ENCODE measurements around the gene ALDH5A1.
A peak's percentile ranks its signal among the peaks of the same experiment; 100 is the strongest.

The ALDH5A1 gene

DNA sequence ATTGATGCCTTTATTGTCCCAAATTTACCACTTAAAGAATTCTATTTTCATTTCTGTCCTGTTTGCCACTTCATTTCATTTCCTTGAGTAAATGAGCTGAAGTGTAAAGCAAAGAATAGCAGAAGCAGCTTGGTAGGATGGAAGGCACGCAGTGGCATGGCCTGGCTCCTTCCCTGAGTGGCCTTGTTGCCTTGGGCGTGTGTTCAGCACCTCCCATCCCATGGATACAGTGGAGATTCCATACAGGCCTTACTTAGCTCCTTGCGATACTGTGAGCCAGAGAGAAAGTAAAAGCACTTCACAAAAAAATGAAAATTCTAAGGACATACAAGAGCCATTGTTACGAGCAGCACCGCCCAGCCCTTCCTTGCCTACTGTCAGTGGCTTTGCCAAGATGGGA, 39.6 kb downstream of the ALDH5A1 start:
- DNase-seq, result no peak

DNA sequence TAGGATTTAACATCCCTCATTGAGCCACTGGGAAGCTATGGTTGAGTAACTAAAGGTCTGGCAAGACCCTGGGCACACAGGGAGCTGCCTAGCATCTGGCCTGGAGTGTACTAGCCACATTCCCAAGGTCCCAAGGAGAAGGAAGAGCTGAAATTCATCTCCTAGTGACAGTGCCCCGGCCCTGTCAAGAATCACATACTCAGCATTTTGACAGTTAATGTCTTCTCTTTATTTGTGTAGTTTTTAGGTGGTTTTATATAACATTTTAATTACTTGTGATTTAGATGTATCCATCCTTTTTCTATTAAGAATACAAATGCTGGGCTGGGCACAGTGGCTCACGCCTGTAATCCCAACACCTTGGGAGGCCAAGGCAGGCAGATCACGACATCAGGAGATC, 40.4 kb downstream of the ALDH5A1 start:
- DNase-seq, result no peak

DNA sequence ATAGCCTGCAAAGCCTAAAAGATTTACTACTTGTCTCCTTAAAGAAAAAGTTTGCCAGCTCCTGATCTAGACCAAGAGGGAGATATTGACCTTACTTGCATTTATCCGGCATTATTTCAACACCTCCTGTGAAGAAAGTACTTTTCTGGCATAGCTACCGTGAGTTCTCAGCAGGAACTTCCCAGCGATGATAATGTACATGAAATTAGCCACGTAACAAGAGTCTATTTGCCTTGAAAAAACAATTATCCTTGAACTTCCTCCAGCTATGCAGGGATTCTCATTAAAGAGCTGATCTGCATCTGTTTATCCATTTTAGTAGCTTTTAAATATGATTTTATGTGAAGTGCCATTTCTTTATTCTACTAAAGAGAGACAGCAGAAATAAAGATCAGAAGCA, 41.7 kb downstream of the ALDH5A1 start:
- DNase-seq, result peak; percentile 38

DNA sequence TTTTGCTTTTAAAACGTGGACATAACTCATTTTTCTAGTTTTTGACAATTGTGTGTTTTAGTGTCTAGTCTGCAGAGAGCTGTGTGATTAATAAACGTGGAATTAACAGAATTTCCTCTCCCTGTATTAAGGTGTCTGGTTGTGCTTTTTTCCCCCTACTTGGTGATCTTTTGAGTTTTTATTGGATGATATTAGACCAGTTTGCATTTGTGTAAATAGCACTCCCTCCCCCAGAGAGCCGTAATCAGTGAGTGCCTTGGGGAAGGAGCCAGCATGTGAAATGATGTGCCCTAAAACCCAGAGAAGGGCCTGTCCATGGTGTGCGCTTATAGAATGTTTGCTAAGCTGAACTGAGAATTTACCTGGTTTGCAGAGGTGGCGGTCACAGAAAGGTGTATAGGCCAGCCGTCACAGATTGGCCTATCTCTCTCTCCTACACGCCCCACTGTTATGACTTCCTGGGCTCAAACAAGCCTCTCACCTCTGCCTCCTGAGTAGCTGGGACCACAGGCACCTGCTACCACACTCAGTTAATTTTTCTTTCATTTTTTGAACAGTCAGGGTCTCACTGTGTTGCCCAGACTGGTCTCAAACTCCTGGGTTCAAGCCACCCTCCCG, 42.4 kb downstream of the ALDH5A1 start:
- DNase-seq, result no peak

DNA sequence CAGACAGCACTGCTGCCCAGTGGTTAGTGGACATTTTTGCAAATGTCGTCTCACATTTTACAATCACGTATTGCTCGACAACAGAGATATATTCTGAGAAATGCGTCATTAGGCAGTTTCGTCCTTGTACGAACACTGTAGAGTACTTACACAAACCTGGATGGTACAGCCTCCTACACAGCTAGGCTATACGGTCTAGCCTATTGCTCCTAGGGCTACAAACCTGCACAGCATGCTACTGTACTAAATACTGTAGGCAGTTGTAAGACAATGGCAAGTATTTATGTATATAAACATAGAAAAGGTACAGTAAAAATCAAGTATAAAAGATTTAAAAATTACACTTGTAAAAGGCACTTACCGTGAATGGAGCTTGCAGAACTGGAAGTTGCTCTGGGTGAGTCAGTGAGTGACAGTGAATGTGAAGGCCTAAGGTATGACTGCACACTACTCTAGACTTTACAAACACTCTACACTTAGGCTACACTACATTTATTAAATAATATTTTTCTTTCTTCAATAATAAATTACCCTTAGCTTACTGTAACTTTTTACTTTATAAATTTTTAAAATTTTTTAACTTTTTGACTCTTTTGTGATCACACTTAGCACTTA, 43.1 kb downstream of the ALDH5A1 start:
- no peak for DNase-seq

DNA sequence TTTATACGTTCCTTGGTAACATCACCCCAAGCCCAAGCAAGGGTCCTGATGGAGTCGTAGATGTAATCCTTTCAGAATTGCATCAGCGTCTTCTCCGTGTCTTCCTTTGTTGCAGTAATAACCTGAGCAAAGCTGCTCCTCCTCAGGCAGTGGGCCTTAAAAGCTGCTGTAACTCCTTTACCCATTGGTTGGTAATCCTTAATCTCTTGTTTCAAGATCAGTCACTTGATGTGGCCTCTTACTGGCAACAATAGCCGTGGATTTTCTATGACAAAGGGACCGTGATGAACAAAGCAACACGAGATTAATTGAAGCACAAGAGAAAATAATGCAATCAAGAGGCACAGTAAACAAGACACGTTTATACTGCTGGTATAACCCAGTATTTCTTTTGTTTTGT, 44.6 kb downstream of the ALDH5A1 start:
- DNase-seq, result peak; percentile 11

DNA sequence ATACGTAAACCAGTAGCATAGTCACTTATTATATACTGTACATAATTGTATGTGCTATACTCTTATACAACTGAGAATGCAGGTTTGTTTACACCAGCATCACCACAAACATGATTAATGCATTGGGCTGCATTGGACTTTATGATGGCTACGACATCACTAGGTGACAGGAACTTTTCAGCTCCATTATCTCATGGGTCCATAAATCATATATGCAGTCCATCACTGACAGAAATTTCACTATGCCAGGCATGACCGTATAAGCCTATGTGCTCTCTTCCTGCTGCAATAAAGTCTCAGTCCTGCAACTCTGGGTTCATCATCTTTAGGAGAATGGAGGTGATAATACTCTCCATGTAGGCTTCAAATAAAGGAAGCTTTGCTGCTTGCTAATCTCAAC, 45.4 kb downstream of the ALDH5A1 start:
- no peak for DNase-seq

DNA sequence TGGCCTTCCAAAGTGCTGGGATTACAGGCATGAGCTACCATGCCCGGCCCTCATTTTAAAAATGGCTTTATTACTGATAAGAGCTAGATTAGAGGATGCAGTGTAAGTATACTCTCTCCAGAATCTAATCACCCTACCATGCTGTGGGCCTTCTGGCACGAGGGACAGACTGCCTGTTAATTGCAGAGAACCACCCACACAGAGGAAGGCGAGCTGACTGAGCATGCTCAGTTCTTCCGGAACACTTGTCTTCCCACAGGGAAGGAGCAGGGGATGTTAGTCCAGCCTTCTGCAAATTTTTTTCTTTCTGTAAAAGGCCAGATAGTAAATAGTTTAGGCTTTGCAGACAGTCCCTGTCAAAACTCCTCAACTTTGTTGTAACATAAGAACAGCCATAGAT, 48.9 kb downstream of the ALDH5A1 start:
- no peak for DNase-seq

DNA sequence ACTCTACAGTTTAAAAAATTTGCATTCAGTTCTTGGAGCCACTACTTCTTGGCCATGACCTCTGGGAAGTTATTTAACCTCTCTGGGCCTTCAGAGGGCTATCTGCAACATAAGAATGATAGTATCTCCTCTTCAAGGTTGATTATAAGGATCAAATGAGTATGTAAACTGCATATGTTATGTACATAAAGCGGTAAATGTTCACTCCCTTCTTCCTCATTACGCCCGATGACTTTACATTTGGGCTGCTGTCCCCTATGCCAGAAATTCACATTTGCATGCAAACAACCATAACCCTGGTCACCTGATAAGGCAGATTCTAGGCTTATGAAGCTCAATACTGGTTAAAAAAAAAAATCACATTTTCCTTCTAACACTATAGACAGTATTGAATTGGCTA, 50.4 kb downstream of the ALDH5A1 start:
- no peak for DNase-seq

DNA sequence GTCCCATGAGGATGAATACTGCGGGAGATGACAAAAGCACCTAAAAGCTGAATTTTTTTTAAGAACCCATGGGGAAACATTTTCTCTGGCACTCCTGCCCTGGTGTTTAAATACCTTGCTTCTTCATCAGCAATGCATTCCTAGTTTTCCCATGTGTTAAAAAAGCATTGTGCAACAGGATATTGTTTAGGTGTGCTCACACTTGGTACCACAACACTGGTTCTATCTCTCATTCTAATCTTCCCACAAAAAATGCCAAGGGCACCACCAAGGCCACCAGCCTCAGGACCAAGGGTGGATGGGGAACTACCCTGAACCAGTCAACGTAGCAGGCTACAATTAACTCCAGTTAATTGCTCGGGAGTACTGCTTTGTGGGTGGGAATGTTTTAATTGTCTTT, 50.9 kb downstream of the ALDH5A1 start:
- no peak for DNase-seq

DNA sequence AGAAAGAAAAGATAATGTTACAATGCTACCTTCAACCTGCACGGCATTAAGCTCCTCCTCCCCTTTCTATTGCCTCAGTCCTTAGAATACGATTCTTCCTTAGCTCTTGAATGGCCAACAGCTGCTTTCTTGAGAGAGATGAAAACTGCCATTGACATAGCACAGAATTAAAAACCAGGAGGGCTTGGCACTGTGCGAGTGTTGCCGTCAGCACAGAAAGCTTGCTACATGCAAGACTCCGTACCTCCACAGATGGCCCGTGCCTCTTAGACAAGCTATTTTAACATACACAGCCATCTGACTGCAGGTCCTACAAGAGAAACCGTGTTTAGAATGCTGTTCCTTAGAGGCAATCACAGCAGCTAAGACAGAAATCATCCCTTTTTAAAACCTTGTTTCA, 51.7 kb downstream of the ALDH5A1 start:
- DNase-seq, result no peak

DNA sequence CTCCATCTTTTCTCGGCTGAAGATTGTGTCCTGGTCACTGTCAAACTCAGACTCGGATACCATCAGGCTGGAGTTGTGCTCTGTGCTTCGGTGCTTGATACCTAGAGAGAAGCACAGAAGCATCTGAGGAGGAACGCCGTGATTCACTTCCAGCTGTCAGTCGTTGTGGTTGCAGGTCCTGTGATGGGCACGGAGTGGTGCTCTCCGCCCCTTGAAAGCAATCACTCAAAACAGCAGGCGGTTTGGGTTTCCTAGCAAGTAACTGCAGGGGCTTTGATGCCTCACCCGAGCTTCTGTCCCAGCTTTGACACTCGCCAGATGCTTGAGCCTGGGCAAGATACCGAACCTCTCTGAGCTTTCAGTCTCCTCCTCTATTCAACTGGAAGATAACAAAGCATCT, 52.5 kb downstream of the ALDH5A1 start:
- DNase-seq, result no peak

DNA sequence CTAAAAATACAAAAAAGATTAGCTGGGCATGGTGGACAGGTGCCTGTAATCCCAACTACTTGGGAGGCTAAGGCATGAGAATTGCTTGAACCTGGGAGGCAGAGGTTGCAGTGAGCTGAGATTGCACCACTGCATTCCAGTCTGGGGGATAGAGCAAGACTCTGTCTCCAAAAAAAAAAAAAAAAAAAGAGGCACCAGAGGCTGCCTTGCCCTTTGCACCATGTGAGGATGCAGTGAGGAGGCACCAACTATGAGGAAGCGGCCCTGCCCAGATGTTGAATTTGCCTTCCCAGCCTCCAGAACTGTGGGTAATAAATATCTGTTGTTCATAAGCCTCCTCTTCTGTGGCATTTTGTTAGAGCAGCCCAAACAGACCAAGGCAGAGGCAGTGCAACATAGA, 54.4 kb downstream of the ALDH5A1 start:
- no peak for DNase-seq

DNA sequence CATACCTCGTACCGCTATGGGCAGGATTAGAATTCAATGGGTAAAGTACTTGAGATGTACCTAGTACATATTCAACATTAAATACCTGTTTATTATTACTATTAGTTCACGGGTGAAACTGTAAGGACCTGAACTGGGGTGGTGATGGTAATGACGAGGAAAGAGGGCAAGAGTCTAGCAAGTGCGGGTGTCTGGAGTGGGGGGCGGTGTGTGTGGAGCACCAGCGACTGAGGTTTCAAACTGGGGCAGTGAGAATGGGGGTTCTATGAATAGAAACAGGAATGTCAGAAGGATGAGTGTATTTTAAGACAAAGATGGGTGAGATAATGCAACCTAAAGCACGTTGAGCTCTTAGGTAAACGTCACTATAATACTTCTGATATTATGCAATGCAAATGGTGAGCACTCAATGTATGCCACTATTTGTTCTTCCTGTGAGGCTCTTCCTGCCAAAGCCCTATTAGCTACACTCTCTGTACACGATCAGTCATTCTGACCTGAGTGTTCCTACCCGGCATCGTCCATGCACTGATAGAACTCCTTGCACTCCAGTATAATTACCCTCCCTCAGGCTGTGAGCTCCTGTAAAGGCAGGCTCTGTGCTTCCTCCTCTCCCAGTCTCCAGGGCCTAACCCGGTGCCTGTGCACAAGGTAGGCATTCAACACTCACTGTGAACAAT, 55.0 kb downstream of the ALDH5A1 start:
- DNase-seq, result no peak

DNA sequence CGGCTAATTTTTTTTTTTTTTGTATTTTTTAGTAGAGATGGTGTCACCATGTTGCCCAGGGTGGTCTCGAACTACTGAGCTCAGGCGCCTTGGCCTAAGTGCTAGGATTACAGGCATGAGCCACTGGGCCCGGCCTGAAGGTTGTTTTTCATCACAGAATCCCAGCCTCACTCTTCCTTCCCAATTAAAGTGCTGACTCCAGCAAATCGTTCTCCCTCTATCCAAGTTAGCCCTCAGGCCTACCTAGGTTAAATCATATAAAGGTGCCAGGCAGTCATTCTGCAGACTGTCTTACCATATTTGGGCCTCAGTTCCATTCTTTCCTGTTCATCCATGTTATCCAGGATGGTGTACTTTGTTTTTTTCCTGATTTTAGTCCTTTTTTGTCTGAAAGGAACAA, 56.4 kb downstream of the ALDH5A1 start:
- no peak for DNase-seq

DNA sequence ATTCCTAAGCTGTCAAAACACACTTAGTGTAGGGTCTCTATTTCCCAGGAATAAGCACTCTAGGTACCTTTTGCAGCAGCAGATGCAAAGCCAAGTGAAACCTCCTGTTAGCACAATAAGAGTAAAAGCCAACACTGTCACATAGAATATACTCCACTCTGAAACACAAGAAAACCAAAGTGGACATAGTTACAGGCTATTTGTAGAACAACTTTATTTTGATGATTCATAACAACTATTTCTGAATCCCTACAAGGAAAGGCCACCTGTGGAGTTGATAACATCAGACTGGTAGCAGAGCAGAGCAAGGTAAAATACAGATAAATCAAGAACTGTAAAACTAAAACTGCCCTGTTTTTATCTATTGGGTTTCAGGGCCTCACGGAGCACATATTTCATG, 59.7 kb downstream of the ALDH5A1 start:
- no peak for DNase-seq

DNA sequence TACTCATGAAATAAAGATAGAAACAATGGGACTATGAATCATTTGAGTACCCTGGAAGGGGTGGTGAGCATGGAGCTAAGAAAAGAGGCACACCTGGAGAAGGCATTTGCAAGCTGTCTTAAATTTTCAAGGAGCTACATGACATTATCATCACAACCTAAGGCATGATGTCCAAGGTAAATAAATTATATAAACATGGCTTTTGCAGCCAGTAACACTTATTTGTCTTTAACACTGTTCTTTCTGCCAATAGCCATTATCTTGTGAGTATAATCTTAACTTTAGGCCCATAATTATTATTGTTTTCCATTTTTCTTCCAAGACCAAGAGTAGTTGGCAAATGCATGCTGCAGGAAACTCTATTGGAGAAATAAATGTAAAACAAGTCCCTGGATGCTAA, 63.7 kb downstream of the ALDH5A1 start:
- no peak for DNase-seq

DNA sequence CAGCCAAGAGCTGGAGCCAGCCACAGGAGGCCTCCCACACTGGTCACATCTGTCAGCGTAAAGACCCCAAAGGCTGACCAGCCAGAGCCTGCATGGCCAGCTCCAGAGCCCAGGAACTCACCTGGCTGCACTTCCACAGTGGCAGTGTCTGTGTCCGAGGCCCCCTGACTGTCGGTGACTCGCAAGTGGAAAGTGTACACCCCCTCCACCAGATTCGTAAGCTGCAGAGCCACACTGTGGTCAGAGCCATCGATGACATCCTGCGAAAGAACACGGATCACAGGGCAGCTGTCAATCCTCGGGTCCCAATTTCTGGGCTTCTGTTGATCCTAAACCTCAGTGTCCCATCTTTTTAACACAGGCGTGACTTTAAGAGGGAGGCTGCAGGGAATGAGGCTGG, 69.3 kb downstream of the ALDH5A1 start:
- no peak for DNase-seq

DNA sequence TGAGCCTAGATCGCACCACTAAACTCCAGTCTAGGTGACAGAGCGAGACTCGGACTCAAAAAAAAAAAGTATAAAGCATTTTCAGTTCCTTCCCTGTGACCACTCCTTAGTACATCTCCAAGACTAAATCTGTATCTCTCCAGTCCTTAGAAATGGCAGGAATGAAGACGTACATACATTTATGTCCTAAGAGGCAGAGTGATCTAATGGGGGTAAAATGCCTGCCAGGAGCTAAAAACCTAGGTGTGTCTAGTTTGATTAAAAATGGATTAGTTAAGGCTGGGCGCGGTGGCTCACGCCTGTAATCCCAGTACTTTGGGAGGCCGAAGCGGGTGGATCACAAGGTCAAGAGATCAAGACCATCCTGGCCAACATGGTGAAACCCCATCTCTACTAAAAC, 70.4 kb downstream of the ALDH5A1 start:
- DNase-seq, result no peak

DNA sequence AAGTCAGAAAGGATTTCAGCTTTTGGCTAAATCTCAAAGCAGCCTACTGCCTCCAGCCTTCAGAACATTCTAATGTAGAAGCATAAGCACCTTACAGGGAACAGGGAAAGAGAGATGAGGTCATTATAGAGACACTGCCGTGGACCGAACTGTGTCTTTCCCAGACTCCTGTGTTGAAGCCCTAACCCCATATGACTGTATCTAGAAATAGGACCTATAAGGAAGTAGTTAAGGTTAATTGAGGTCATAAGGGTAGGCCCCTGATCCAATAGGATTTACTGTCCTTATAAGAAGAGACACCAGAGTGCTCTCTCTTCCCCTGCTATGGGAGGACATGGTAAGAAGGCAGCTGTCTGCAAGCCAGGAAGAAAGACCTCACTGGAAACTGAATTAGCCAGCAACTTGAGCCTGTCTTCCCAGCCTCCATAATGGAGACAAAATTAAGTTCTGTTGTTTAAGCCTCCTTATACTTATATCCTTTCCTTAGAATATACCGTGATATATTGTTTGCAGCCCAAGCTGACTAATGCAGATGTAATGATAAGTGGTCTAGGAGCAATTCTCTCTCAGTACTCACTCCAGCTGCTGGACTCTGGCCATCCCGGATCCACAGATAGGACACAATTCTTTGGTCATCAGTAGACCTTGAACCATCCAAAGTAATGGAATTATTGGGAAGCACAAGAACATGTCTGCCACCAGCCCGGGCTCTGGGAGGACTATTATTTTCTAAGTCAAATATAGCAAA, 71.4 kb downstream of the ALDH5A1 start:
- no peak for DNase-seq

DNA sequence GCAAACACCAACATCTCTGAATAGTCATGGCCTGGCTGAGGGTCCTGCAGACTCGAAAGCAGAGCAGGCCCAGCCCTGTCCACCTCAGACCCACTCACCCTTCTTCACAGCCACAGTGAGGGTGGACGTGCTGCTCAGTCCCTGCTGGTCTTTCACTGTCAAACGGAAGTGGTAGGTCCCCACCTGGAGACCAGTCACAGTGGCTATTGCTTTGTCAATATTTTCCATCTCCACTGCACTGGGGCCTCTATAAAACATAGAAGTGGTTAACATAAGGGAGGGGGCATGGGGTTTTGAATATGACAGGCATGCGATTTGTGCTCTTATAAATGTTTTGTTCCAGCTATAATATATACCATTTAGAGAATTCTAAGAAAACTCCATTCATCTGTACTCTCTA, 73.9 kb downstream of the ALDH5A1 start:
- DNase-seq, result no peak

DNA sequence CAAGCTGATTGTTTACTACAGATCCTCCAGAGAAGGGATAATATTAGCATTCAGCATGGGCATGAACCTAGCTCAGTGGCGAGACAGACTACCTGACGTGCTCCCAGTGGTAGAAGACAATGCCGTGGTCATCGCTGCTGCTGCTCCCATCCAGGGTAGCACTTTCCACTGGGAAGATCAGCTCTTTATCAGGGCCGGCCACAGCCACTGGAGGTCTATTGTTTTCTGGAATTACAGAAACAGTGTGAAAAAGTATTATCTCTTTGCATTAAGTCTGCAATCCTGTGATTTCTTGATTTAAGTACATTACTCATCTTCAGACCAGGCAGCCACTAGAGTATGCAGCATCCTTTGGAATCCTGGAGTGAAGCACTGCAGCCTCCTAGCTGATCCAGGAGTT, 75.0 kb downstream of the ALDH5A1 start:
- no peak for DNase-seq

DNA sequence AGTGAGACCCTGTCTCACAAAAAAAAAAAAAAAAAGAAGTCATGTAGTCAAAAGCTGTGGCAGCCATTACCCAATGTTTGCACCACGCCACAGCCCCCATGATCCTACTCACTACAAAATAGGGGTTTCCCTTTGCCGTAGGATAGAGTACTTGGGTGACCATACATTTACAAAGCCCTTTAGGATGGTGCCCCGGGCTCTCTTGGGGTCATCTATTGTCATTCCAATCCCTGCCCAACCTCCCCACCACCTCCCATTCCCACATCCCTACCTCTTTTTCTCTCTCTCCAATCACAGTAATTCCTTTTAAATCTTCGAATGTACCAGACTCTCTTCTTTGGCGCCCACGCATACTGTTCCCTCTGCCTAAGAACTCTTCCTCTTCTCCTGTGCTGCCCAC, 76.6 kb downstream of the ALDH5A1 start:
- DNase-seq, result no peak

DNA sequence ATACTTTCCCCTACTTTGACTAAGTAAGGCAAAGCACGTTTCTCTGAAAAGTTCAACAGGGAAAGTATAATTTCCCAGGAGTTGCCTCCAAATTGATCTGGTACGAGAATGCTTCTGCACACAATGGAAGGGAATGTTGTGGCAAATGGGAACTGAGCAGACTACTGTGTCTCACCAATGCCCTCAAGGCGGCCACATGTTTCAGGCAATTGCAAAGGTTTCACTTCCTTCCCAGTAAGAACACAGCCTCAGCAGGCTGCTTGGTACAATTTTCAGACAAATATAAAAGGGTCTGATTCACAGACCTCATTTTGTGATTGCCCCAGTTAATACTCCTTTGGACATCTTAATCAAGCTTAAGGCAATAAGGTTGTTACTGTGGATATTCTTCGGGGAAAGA, 80.0 kb downstream of the ALDH5A1 start:
- no peak for DNase-seq
